HTR-8/SVneo (cell line): Measurements from ENCODE around the gene SLC39A1.

Source experiments
- DNase-seq: peaks from one replicate; pipeline ENCODE4 v3.0.0; 2011; ENCODE audit warnings: low spot score, mixed read lengths; ENCODE audit not compliant: insufficient read length
- FAIRE-seq: peaks from 2 replicates; lab custom pipeline; 2011; peaks lifted over from hg19 to GRCh38; lab: Jason Lieb, UNC

Gene SLC39A1

GRCh38 chr1:153954826-153955225 lies 8.5 kb downstream of the SLC39A1 start:
- no peak for DNase-seq
- FAIRE-seq, result no peak

- FAIRE-seq (no peak), DNase-seq (no peak)
Measured at GRCh38 chr1:153953859-153954365, 9.4 kb downstream of the SLC39A1 start.

GRCh38 chr1:153951801-153952200 lies 11.5 kb downstream of the SLC39A1 start:
- FAIRE-seq (no peak), DNase-seq (no peak)

GRCh38 chr1:153951183-153951582 lies 12.2 kb downstream of the SLC39A1 start:
- DNase-seq (no peak), FAIRE-seq (no peak)

- DNase-seq (peak; percentile 89), FAIRE-seq (no peak)
Measured at GRCh38 chr1:153946622-153947241, 16.6 kb downstream of the SLC39A1 start, which contains the start of gene DENND4B. Gene DENND4B, minus strand, starts transcription at chr1:153946718. Its CDS starts 2,344 bp downstream, at chr1:153944374.

- FAIRE-seq (peak; percentile 46), DNase-seq (no peak)
Measured at GRCh38 chr1:153945795-153946621, 17.3 kb downstream of the SLC39A1 start.

- DNase-seq (no peak), FAIRE-seq (no peak)
Measured at GRCh38 chr1:153945131-153945794, 18.1 kb downstream of the SLC39A1 start.

- FAIRE-seq (no peak), DNase-seq (no peak)
Measured at GRCh38 chr1:153944827-153945117, 18.6 kb downstream of the SLC39A1 start.

GRCh38 chr1:153944005-153944826 lies 19.1 kb downstream of the SLC39A1 start:
- FAIRE-seq, result no peak
- DNase-seq, result no peak

GRCh38 chr1:153942766-153943549 lies 20.4 kb downstream of the SLC39A1 start:
- FAIRE-seq, result no peak
- no peak for DNase-seq

- DNase-seq, result no peak
- FAIRE-seq, result no peak
Measured at GRCh38 chr1:153941826-153942725, 21.3 kb downstream of the SLC39A1 start.

GRCh38 chr1:153940756-153941155 lies 22.6 kb downstream of the SLC39A1 start:
- DNase-seq (no peak), FAIRE-seq (no peak)

GRCh38 chr1:153939476-153939875 lies 23.9 kb downstream of the SLC39A1 start:
- no peak for FAIRE-seq
- DNase-seq, result no peak

GRCh38 chr1:153938996-153939395 lies 24.3 kb downstream of the SLC39A1 start:
- no peak for DNase-seq
- FAIRE-seq, result no peak

- DNase-seq (no peak), FAIRE-seq (no peak)
Measured at GRCh38 chr1:153937331-153937730, 26.0 kb downstream of the SLC39A1 start.

GRCh38 chr1:153936011-153936802 lies 27.1 kb downstream of the SLC39A1 start:
- DNase-seq, result no peak
- no peak for FAIRE-seq

GRCh38 chr1:153934746-153935145 lies 28.6 kb downstream of the SLC39A1 start:
- FAIRE-seq, result no peak
- no peak for DNase-seq

- no peak for DNase-seq
- no peak for FAIRE-seq
Measured at GRCh38 chr1:153933955-153934354, 29.4 kb downstream of the SLC39A1 start.
